Caco-2 (cell line): ENCODE results near the gene TDRKH. TPM values are rescaled to one million over a fixed set of nuclear protein-coding genes. Genes with fewer than 3 reads are reported as not detected.
A peak's percentile ranks its signal among the peaks of the same experiment; 100 is the strongest.

Experiments
- BruUV-seq: library from RNA; stranded (reverse); fragments of 400-500 nt; replicated peaks from 2 replicates; lab custom pipeline; 2021; lab: Mats Ljungman, UMichigan
- CTCF ChIA-PET: fragments of 300-600 bp; sonication (Branson Sonifier 250); formaldehyde crosslinking; loops from one replicate; lab custom pipeline; 2022; ENCODE audit warnings: antibody characterized with exemption; lab: Charles Lee
- POLR2A ChIA-PET: fragments of 300-600 bp; sonication (Branson Sonifier 250); formaldehyde crosslinking; loops from one replicate; lab custom pipeline; 2022; ENCODE audit warnings: antibody characterized with exemption; lab: Charles Lee
- DNase-seq, 2 experiments: peaks; one replicate each; pipeline versions ENCODE4 v3.0.0 to v3.0.0-alpha.2; 2020 to 2022
- H3K27me3 ChIP-seq: replicated peaks from 2 replicates; pipeline ENCODE4 v1.6.0; 2011; ENCODE audit warnings: low read length; ENCODE audit not compliant: control insufficient read depth, insufficient read depth
- H3K36me3 ChIP-seq: 2 replicates; pipeline ENCODE4 v1.5.1; 2011; ENCODE audit warnings: low read length; ENCODE audit not compliant: control insufficient read depth, insufficient read depth
- H3K4me1 ChIP-seq: fragments of 250-450 bp; sonication (Bioruptor Pico); 2 replicates; pipeline ENCODE4 v1.5.1; 2020; ENCODE audit warnings: mild to moderate bottlenecking
- H3K4me3 ChIP-seq: 2 replicates; pipeline ENCODE4 v1.5.1; 2011; ENCODE audit warnings: low read depth, mild to moderate bottlenecking, control low read depth, low read length
- H3K9me3 ChIP-seq: fragments of 250-450 bp; sonication (Bioruptor Pico); 2 replicates; pipeline ENCODE4 v1.5.1; 2020; ENCODE audit warnings: mild to moderate bottlenecking, moderate library complexity
- H3K27ac Mint-ChIP-seq: one replicate; pipeline ENCODE4 v1.8.0; 2022; ENCODE audit warnings: mixed read lengths; ENCODE audit not compliant: unreplicated experiment
- H3K27me3 Mint-ChIP-seq: one replicate; pipeline ENCODE4 v1.8.0; 2022; ENCODE audit warnings: mixed read lengths; ENCODE audit not compliant: insufficient read depth, unreplicated experiment
- H3K36me3 Mint-ChIP-seq: one replicate; pipeline ENCODE4 v1.8.0; 2022; ENCODE audit warnings: mild to moderate bottlenecking, mixed read lengths; ENCODE audit not compliant: insufficient read depth, unreplicated experiment
- H3K4me1 Mint-ChIP-seq: one replicate; pipeline ENCODE4 v1.8.0; 2022; ENCODE audit warnings: low read depth, mixed read lengths; ENCODE audit not compliant: unreplicated experiment
- H3K4me3 Mint-ChIP-seq: one replicate; pipeline ENCODE4 v1.8.0; 2022; ENCODE audit warnings: mild to moderate bottlenecking, moderate library complexity, mixed read lengths; ENCODE audit not compliant: unreplicated experiment
- H3K9me3 Mint-ChIP-seq: one replicate; pipeline ENCODE4 v1.8.0; 2022; ENCODE audit warnings: mixed read lengths; ENCODE audit not compliant: unreplicated experiment
- intact Hi-C: fragments of 100-400 bp; cut with micrococcal nuclease; formaldehyde crosslinking; loops from one replicate; pipeline ENCODE4 v1.10.0; 2022; ENCODE audit not compliant: unreplicated experiment
- total RNA-seq: library from RNA; stranded (reverse); gene quantifications from 2 replicates; pipeline ENCODE4 v1.2.3, GENCODE V29; 2022
- TF ChIP-seq, protein P1 (sequence below), 2 experiments: fragments of 200-600 bp in 1 of 2; IDR thresholded peaks; 1 replicate in 1 of 2; 2 replicates in 1 of 2; pipeline versions ENCODE4 v1.5.1 to v1.8.0; 2011 to 2022; ENCODE audit warnings: antibody characterized with exemption in 1 of 2, control low read depth in 1 of 2, inconsistent platforms in 1 of 2, low read depth in 1 of 2, low read length in 1 of 2, mild to moderate bottlenecking in 1 of 2, moderate library complexity in 1 of 2; ENCODE audit not compliant: insufficient read depth in 1 of 2, severe bottlenecking in 1 of 2, unreplicated experiment in 1 of 2

Gene TDRKH
- total RNA-seq, 1 experiment from 2014 or later = 15.0 TPM

DNA sequence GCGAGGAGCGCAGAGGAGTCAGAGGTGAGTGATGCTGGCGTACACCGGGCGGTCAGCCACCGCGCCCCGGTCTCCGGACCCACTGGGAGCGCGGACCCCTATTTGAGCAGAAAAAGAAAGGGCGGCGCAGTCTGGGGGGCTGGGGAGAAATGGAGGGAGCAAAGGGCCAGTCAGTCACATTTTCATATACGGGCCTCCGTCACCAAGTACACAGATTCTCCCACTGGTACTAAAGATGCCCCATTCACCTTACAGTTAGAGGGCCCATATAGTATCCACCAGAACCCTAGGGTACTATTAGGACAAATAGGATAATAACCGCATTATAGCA lies 48.7 kb upstream of the TDRKH start:
- Histone ChIP-seq H3K9me3 (no peaks in the 10 kb centered on the region), H3K27me3 (no peaks in the 10 kb centered on the region), H3K4me1 (peaks cover 20% of the 10 kb centered on the region), H3K4me3 (no peak overlapping the region), H3K36me3 (no peaks in the 10 kb centered on the region; the same call in 1 of the 2 replicates)
- Mint-ChIP-seq H3K4me3 (peak overlapping the region; percentile 93), H3K4me1 (peaks cover 26% of the 10 kb centered on the region), H3K36me3 (peaks cover 15% of the 10 kb centered on the region), H3K9me3 (no peaks in the 10 kb centered on the region), H3K27ac (peak overlapping the region; percentile 88), H3K27me3 (no peaks in the 10 kb centered on the region)
- no TSS peak for BruUV-seq
- POLR2A ChIA-PET = interaction anchor here (0.5 kb wide), 1 partner anchor 301 kb away, joined by 4 read pairs; no protein-coding TSS in a partner anchor
- TF ChIP-seq, protein P1, sequence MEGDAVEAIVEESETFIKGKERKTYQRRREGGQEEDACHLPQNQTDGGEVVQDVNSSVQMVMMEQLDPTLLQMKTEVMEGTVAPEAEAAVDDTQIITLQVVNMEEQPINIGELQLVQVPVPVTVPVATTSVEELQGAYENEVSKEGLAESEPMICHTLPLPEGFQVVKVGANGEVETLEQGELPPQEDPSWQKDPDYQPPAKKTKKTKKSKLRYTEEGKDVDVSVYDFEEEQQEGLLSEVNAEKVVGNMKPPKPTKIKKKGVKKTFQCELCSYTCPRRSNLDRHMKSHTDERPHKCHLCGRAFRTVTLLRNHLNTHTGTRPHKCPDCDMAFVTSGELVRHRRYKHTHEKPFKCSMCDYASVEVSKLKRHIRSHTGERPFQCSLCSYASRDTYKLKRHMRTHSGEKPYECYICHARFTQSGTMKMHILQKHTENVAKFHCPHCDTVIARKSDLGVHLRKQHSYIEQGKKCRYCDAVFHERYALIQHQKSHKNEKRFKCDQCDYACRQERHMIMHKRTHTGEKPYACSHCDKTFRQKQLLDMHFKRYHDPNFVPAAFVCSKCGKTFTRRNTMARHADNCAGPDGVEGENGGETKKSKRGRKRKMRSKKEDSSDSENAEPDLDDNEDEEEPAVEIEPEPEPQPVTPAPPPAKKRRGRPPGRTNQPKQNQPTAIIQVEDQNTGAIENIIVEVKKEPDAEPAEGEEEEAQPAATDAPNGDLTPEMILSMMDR (IDR thresholded peaks at IDR 0.05; ENCODE audit: insufficient read depth in 1 of 2, low read depth in 1 of 2, low read length in 1 of 2, severe bottlenecking in 1 of 2, unreplicated experiment in 1 of 2) = no peak
- intact Hi-C loops = loop anchor here (5.0 kb wide), 4 partner anchors 47 to 387 kb away; partner anchors contain the start of gene TDRKH
- DNase-seq = no peak
- CTCF ChIA-PET = interaction anchor here (0.6 to 1.6 kb wide), 2 partner anchors 76 to 88 kb away, joined by 5 read pairs; partner anchors contain the start of gene MRPL9

DNA sequence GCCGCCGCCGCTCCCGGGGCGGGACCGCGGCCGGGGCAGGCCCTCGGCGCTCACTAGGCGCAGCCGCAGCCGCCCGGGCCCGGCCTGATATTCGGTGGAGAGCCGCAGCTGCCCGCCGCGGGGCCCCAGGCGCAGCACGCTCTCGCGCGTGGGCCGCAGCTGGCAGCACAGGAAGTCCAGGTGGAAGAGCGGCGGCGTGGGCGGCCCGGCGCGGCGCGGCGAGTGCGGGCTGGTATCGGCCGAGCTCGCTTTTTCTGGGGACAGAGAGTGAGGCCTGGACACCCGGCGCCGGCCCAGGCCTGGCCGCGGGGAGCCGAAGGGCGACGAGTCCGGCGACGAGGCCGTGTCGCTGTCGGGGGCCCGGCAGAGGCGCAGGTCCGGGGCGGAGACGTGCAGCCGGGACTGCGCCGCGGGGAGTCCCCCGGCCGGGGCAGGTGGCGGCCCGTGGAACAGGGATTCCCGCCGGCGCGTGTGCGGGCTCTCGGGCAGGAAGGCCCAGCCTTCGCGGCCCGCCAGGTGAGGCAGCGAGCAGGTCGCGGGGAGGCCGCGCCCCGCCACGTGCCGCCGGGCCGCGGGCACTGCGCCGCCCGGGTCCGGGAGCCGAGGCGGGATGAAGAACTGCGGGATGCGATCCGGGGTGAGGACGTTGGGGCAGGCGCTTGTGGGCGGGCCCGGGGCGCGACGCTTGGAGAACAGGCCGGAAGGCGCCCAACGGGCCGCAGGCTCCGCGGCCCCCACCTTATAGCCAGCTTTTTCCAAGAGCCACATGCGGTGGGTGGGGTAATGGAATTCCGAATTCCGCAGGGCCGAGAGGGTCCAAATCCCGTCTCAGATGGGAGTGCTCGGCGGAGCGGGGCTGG lies 48.2 kb upstream of the TDRKH start:
- Mint-ChIP-seq H3K27ac (no peak overlapping the region), H3K4me3 (peak overlapping the region; percentile 93), H3K27me3 (no peaks in the 10 kb centered on the region), H3K9me3 (no peaks in the 10 kb centered on the region), H3K4me1 (peaks cover 26% of the 10 kb centered on the region), H3K36me3 (peaks cover 15% of the 10 kb centered on the region)
- BruUV-seq = no TSS peak
- intact Hi-C loops = loop anchor here (5.0 kb wide), 4 partner anchors 46 to 386 kb away; partner anchors contain the start of gene TDRKH
- ChIA-PET POLR2A (interaction anchor here (0.5 kb wide), 1 partner anchor 300 kb away, joined by 4 read pairs; no protein-coding TSS in a partner anchor), CTCF (interaction anchor here (1.6 kb wide), 1 partner anchor 76 kb away, joined by 5 read pairs; the partner anchor contains the start of gene MRPL9)
- Histone ChIP-seq H3K9me3 (no peaks in the 10 kb centered on the region), H3K4me3 (no peak overlapping the region), H3K4me1 (peaks cover 20% of the 10 kb centered on the region), H3K36me3 (no peaks in the 10 kb centered on the region; the same call in 1 of the 2 replicates), H3K27me3 (no peaks in the 10 kb centered on the region)
- no peak for DNase-seq
- TF ChIP-seq, protein P1 (IDR thresholded peaks at IDR 0.05; ENCODE audit: insufficient read depth in 1 of 2, low read depth in 1 of 2, low read length in 1 of 2, severe bottlenecking in 1 of 2, unreplicated experiment in 1 of 2) = no peak

- CTCF ChIA-PET = no interaction called here
- Mint-ChIP-seq H3K9me3 (no peaks in the 10 kb centered on the region), H3K4me3 (no peak overlapping the region)
Measured at GRCh38 chr1:151837884-151838221, 47.6 kb upstream of the TDRKH start.

More at GRCh38 chr1:151837884-151838221, 47.6 kb upstream of the TDRKH start:
- Histone ChIP-seq H3K36me3 (no peaks in the 10 kb centered on the region; the same call in 1 of the 2 replicates), H3K4me1 (peaks cover 20% of the 10 kb centered on the region), H3K9me3 (no peaks in the 10 kb centered on the region), H3K27me3 (no peaks in the 10 kb centered on the region), H3K4me3 (no peak overlapping the region)
- intact Hi-C loops = loop anchor here (2.0 to 5.0 kb wide), 5 partner anchors 46 to 386 kb away; partner anchors contain the start of gene TDRKH
- H3K27ac Mint-ChIP-seq = no peak overlapping the region
- DNase-seq = no peak
- POLR2A ChIA-PET = no interaction called here
- TF ChIP-seq, protein P1 (IDR thresholded peaks at IDR 0.05; ENCODE audit: insufficient read depth in 1 of 2, low read depth in 1 of 2, low read length in 1 of 2, severe bottlenecking in 1 of 2, unreplicated experiment in 1 of 2) = no peak
- H3K36me3 Mint-ChIP-seq = peaks cover 15% of the 10 kb centered on the region
- H3K27me3 Mint-ChIP-seq = no peaks in the 10 kb centered on the region
- BruUV-seq = no TSS peak
- peaks cover 26% of the 10 kb centered on the region for H3K4me1 Mint-ChIP-seq
